Calu3 (cell line): ENCODE measurements around the gene SLC24A1. TPM values are rescaled to one million over a fixed set of nuclear protein-coding genes. Genes with fewer than 3 reads are reported as not detected.

Experiments
- BruUV-seq: library from RNA; stranded (reverse); fragments of 400-500 nt; replicated peaks from 2 replicates; lab custom pipeline; 2021; lab: Mats Ljungman, UMichigan
- CTCF ChIA-PET: fragments of 300-600 bp; sonication (Branson Sonifier 250); formaldehyde crosslinking; loops from one replicate; lab custom pipeline; 2022; ENCODE audit warnings: antibody characterized with exemption; lab: Charles Lee
- DNase-seq: peaks from one replicate; pipeline ENCODE4 v3.0.0; 2022
- H3K27ac Mint-ChIP-seq: one replicate; pipeline ENCODE4 v1.8.0; 2022; ENCODE audit warnings: mixed read lengths; ENCODE audit not compliant: unreplicated experiment
- H3K27me3 Mint-ChIP-seq: one replicate; pipeline ENCODE4 v1.8.0; 2022; ENCODE audit warnings: mixed read lengths; ENCODE audit not compliant: unreplicated experiment
- H3K36me3 Mint-ChIP-seq: one replicate; pipeline ENCODE4 v1.8.0; 2022; ENCODE audit warnings: mild to moderate bottlenecking, moderate library complexity, mixed read lengths; ENCODE audit not compliant: insufficient read depth, unreplicated experiment
- H3K4me1 Mint-ChIP-seq: one replicate; pipeline ENCODE4 v1.8.0; 2022; ENCODE audit warnings: mild to moderate bottlenecking, low read depth, mixed read lengths; ENCODE audit not compliant: unreplicated experiment
- H3K4me3 Mint-ChIP-seq: one replicate; pipeline ENCODE4 v1.8.0; 2022; ENCODE audit warnings: mild to moderate bottlenecking, low read depth, moderate library complexity, mixed read lengths; ENCODE audit not compliant: unreplicated experiment
- H3K9me3 Mint-ChIP-seq: one replicate; pipeline ENCODE4 v1.8.0; 2022; ENCODE audit warnings: low read depth, mixed read lengths; ENCODE audit not compliant: unreplicated experiment
- CTCF ChIP-seq: fragments of 200-600 bp; IDR thresholded peaks from one replicate; pipeline ENCODE4 v1.8.0; 2022; ENCODE audit warnings: antibody characterized with exemption; ENCODE audit not compliant: unreplicated experiment
- intact Hi-C: fragments of 100-400 bp; cut with micrococcal nuclease; formaldehyde crosslinking; loops from one replicate; pipeline ENCODE4 v1.10.0; 2022; ENCODE audit not compliant: unreplicated experiment
- total RNA-seq: library from RNA; stranded (reverse); gene quantifications from 2 replicates; pipeline ENCODE4 v1.2.3, GENCODE V29; 2022

The SLC24A1 gene
- total RNA-seq, 1 experiment from 2014 or later, result 9.0 TPM

- no peaks in the 10 kb centered on the region for H3K4me1 Mint-ChIP-seq
- peaks cover 24% of the 10 kb centered on the region for H3K36me3 Mint-ChIP-seq
- no peak for TF ChIP-seq CTCF
- no peaks in the 10 kb centered on the region for H3K27me3 Mint-ChIP-seq
- BruUV-seq, result no TSS peak
- H3K9me3 Mint-ChIP-seq, result no peaks in the 10 kb centered on the region
- DNase-seq, result no peak
- intact Hi-C loops, result no loop called here
- no peak overlapping the region for H3K27ac Mint-ChIP-seq
- no peak overlapping the region for H3K4me3 Mint-ChIP-seq
- CTCF ChIA-PET, result interaction anchor here (0.7 kb wide), 1 partner anchor 445 kb away, joined by 3 read pairs; no protein-coding TSS in a partner anchor
These were observed 37.5 kb upstream of the SLC24A1 start for GRCh38 chr15:65584241-65584640.

DNA sequence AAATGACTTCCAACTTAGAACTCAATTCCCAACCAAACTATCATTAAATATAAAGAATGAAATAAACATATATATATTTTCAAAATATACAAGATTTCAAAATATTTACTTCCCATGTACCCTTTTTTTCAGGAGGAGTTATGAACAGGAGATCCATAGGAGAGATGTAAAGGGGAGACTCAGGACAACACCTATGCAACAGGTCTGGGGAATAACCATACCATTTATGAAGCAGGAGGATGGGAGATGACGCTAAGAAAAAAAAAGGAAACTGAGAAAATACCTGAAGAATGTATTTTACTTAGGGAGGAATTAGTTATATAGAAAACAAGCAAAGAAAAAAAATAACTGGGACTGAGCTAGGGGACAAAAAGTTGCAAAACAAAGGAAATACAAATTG lies 34.6 kb upstream of the SLC24A1 start:
- H3K36me3 Mint-ChIP-seq, result peaks cover 16% of the 10 kb centered on the region
- H3K4me3 Mint-ChIP-seq, result no peak overlapping the region
- intact Hi-C loops, result no loop called here
- no peaks in the 10 kb centered on the region for H3K4me1 Mint-ChIP-seq
- H3K9me3 Mint-ChIP-seq, result no peaks in the 10 kb centered on the region
- DNase-seq, result no peak
- no TSS peak for BruUV-seq
- TF ChIP-seq CTCF, result no peak
- H3K27me3 Mint-ChIP-seq, result no peaks in the 10 kb centered on the region
- H3K27ac Mint-ChIP-seq, result no peak overlapping the region
- CTCF ChIA-PET, result interaction anchor here (0.7 kb wide), 1 partner anchor 143 kb away, joined by 3 read pairs; no protein-coding TSS in a partner anchor

- H3K4me3 Mint-ChIP-seq, result no peak overlapping the region
- no peak overlapping the region for H3K27ac Mint-ChIP-seq
- no TSS peak for BruUV-seq
- intact Hi-C loops, result no loop called here
- no peaks in the 10 kb centered on the region for H3K9me3 Mint-ChIP-seq
- CTCF ChIA-PET, result interaction anchor here (0.6 to 1.6 kb wide), 3 partner anchors 15 to 386 kb away, joined by 3 to 4 read pairs (median 4); partner anchors contain the start of gene INTS14
- H3K27me3 Mint-ChIP-seq, result no peaks in the 10 kb centered on the region
- peak; percentile 14 for DNase-seq
- no peak for TF ChIP-seq CTCF
- no peaks in the 10 kb centered on the region for H3K4me1 Mint-ChIP-seq
- H3K36me3 Mint-ChIP-seq, result peaks cover 23% of the 10 kb centered on the region
These were observed 25.8 kb upstream of the SLC24A1 start for GRCh38 chr15:65595960-65596359.

DNA sequence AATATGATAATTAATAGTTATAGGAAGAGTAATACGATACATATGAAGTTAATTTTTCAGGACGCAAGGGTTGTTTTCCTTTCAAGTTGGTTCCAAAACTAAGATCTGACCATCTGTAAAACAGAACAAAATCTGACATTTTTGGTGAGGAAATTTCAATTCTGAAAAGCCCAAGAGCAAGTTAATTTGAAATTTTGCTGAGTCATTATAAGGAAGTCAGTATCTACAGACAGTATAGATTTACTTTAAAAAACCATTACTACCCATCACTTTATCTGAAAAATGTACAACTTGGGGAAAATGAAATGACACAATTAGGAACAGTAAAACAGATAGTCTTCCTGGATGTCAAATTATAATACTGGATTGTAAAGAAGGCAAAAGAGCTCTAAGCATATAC lies 23.3 kb upstream of the SLC24A1 start:
- BruUV-seq, result no TSS peak

More for the DNA sequence above, 23.3 kb upstream of the SLC24A1 start:
- CTCF ChIA-PET, result no interaction called here
- Mint-ChIP-seq H3K4me3 (no peak overlapping the region), H3K9me3 (no peaks in the 10 kb centered on the region), H3K36me3 (peaks cover 35% of the 10 kb centered on the region), H3K27me3 (no peaks in the 10 kb centered on the region), H3K4me1 (no peaks in the 10 kb centered on the region), H3K27ac (no peak overlapping the region)
- intact Hi-C loops, result no loop called here
- no peak for TF ChIP-seq CTCF
- no peak for DNase-seq
